Measurements from ENCODE around the gene MAML3.

DNA sequence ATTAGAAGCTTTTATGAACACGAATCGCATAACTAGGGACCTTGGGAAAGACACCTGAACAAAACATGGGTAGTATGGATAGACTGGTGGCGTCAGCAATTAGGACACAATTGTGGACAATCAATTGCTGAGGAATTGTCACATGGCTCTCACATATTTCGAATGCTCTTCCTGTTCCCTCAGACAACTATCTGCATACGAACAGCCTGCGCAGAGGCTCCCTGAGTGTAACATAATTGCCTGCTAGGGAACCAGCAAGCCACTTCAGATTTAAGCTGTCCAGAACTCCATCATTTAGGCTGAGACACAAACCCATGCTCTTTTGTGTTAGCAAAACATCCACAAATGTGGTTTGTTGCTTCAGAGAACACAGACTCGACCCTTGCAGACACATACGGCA, 327.6 kb downstream of the MAML3 start:
- TF ChIP-seq CTCF (IDR thresholded peaks at IDR 0.05): no peak
- TF ChIP-seq EP300 (IDR thresholded peaks at IDR 0.05): no peak
- no peak for TF ChIP-seq POLR2A (IDR thresholded peaks at IDR 0.05)
